ENCODE results near the gene PRR15L.

The PRR15L gene

GRCh38 chr17:47959825-47960655 is 2.4 kb upstream of the PRR15L start:
- no peak for DNase-seq (ENCODE audit: low read depth in 3 of 3)

- DNase-seq (ENCODE audit: low read depth in 3 of 3): no peak
Observed at GRCh38 chr17:47956791-47957590, 692 bp downstream of the PRR15L start.

GRCh38 chr17:47955497-47956461 is 1.9 kb downstream of the PRR15L start:
- no peak for DNase-seq (ENCODE audit: low read depth in 3 of 3)

- no peak for DNase-seq (ENCODE audit: low read depth in 3 of 3)
Observed at GRCh38 chr17:47953909-47954308, 3.8 kb downstream of the PRR15L start.

- DNase-seq (ENCODE audit: low read depth in 3 of 3): no peak
Observed at GRCh38 chr17:47952171-47953021, 5.3 kb downstream of the PRR15L start.

- no peak for DNase-seq (ENCODE audit: low read depth in 3 of 3)
Observed at GRCh38 chr17:47950448-47950847, 7.2 kb downstream of the PRR15L start.

GRCh38 chr17:47949946-47950345 is 7.7 kb downstream of the PRR15L start:
- DNase-seq (ENCODE audit: low read depth in 3 of 3): no peak

GRCh38 chr17:47949197-47949759 is 8.4 kb downstream of the PRR15L start:
- peak; percentile 60 to 68 (median 60) for DNase-seq (ENCODE audit: low read depth in 3 of 3)

- no peak for DNase-seq (ENCODE audit: low read depth in 3 of 3)
Observed at GRCh38 chr17:47948706-47949196, 8.9 kb downstream of the PRR15L start.

- peak; percentile 47 to 55 (median 54) for DNase-seq (ENCODE audit: low read depth in 3 of 3)
Observed at GRCh38 chr17:47946929-47947397, 10.7 kb downstream of the PRR15L start.

- no peak for DNase-seq (ENCODE audit: low read depth in 3 of 3)
Observed at GRCh38 chr17:47946516-47946915, 11.2 kb downstream of the PRR15L start.

GRCh38 chr17:47945529-47946508 is 11.9 kb downstream of the PRR15L start:
- no peak for DNase-seq (ENCODE audit: low read depth in 3 of 3)

- no peak for DNase-seq (ENCODE audit: low read depth in 3 of 3)
Observed at GRCh38 chr17:47945080-47945479, 12.6 kb downstream of the PRR15L start.

GRCh38 chr17:47942568-47942967 is 15.1 kb downstream of the PRR15L start:
- no peak for DNase-seq (ENCODE audit: low read depth in 3 of 3)

- DNase-seq (ENCODE audit: low read depth in 3 of 3): no peak
Observed at GRCh38 chr17:47942096-47942510, 15.6 kb downstream of the PRR15L start.

- DNase-seq (ENCODE audit: low read depth in 3 of 3): peak; percentile 78 to 91 (median 90)
Observed at GRCh38 chr17:47941246-47942095, 16.2 kb downstream of the PRR15L start, which contains the start of gene PNPO. TSS of gene PNPO (plus strand) at chr17:47941571. CDS start at chr17:47941676, 105 bp downstream.

- no peak for DNase-seq (ENCODE audit: low read depth in 3 of 3)
Observed at GRCh38 chr17:47937941-47938340, 19.7 kb downstream of the PRR15L start.

- no peak for DNase-seq (ENCODE audit: low read depth in 3 of 3)
Observed at GRCh38 chr17:47935961-47936360, 21.7 kb downstream of the PRR15L start.
